Epithelial cell of proximal tubule (primary cell): ENCODE measurements around the gene CRACDL. TPM values are rescaled to one million over a fixed set of nuclear protein-coding genes. Genes with fewer than 3 reads are reported as not detected.

Source experiments
- DNase-seq: peaks from one replicate; pipeline ENCODE4 v3.0.0-alpha.2; 2011; ENCODE audit warnings: low read depth
- H3K4me3 ChIP-seq: 2 replicates; pipeline ENCODE4 v1.5.1; 2011; ENCODE audit warnings: low read depth, mild to moderate bottlenecking, low read length
- total RNA-seq: library from RNA; depleted of rRNA; stranded (reverse); fragments of >200 nt; gene quantifications from 2 replicates; pipeline ENCODE4 v1.2.3, GENCODE V29; 2015
- TF ChIP-seq, protein P1 (sequence below): conservative IDR thresholded peaks from 2 replicates; pipeline ENCODE4 v1.5.1; 2012; ENCODE audit warnings: low read depth, mild to moderate bottlenecking, low read length

CRACDL gene
- total RNA-seq, 1 donor from 2014 or later: 1.0 TPM

DNA sequence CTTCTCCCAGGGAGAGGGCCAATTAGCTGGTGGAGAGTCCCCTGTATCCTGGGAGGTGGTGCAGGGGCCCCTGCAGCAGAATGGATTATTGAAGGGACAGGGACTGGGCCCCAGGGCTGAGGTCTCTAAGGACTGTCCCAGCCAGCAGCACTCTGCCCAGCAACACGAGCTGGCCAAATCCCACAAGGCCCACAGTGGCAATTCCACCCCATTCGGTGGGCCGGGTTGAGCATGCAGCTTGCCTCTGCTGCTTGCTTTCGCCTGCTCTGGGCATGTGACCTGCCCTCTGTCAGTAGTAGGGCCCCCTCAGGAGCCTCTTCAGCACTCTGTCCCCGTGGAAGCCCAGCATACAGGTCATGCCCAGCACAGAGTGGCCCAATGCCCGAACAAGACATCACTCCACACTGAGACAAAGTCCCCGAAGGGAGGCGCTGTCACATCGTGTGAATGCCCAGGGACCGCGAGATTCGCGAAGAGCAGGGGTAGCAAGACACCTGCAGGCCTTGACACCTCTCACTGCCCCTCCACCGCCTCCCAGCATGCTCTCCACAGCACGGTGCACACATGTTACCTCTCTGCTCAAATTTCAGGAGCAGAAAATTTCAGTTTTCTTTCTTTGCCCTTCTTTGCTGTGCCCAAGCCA, 65.4 kb downstream of the CRACDL start:
- TF ChIP-seq, protein P1, sequence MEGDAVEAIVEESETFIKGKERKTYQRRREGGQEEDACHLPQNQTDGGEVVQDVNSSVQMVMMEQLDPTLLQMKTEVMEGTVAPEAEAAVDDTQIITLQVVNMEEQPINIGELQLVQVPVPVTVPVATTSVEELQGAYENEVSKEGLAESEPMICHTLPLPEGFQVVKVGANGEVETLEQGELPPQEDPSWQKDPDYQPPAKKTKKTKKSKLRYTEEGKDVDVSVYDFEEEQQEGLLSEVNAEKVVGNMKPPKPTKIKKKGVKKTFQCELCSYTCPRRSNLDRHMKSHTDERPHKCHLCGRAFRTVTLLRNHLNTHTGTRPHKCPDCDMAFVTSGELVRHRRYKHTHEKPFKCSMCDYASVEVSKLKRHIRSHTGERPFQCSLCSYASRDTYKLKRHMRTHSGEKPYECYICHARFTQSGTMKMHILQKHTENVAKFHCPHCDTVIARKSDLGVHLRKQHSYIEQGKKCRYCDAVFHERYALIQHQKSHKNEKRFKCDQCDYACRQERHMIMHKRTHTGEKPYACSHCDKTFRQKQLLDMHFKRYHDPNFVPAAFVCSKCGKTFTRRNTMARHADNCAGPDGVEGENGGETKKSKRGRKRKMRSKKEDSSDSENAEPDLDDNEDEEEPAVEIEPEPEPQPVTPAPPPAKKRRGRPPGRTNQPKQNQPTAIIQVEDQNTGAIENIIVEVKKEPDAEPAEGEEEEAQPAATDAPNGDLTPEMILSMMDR: no peak
- no peak overlapping the region for H3K4me3 ChIP-seq
- DNase-seq: no peak

DNA sequence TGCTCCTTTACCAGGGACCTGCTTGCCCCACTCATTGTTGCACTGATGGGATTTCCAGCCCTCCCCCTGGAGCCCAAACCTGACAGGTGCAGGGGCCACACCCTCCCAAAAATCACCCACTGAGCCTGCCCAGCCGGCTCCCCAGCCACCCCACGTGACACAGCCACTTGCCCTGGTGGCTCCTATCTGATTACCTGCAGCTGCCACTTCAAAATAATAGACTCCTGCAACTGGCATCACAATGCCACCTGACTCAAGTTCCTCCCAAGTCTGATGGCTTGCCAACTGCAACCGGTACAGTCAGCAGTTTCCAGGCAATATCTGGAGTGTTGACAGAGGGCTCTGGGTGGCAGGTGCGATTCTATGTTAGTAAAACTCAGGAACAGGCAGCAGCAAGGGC, 66.2 kb downstream of the CRACDL start:
- H3K4me3 ChIP-seq: no peak overlapping the region
- no peak for DNase-seq
- TF ChIP-seq, protein P1: no peak

DNA sequence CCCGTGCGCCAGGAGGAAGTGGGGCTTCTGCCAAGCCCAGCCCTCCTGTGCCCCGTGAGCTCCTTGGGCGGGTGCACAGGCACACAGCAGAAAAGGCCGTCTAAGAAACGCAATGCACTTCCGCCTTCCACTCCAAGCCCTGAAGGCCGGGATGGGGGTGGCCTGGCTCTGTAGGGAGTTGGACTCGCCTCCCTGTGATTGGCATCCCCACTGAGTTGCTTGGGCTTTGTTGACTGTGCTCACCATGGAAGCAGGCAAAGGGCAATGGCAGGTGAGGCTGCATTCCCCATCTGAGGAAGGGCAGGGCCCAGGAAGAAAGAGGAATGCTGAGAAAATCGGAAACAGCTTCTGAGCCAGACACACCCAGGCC, 66.8 kb downstream of the CRACDL start:
- H3K4me3 ChIP-seq: no peak overlapping the region
- TF ChIP-seq, protein P1: no peak
- no peak for DNase-seq

DNA sequence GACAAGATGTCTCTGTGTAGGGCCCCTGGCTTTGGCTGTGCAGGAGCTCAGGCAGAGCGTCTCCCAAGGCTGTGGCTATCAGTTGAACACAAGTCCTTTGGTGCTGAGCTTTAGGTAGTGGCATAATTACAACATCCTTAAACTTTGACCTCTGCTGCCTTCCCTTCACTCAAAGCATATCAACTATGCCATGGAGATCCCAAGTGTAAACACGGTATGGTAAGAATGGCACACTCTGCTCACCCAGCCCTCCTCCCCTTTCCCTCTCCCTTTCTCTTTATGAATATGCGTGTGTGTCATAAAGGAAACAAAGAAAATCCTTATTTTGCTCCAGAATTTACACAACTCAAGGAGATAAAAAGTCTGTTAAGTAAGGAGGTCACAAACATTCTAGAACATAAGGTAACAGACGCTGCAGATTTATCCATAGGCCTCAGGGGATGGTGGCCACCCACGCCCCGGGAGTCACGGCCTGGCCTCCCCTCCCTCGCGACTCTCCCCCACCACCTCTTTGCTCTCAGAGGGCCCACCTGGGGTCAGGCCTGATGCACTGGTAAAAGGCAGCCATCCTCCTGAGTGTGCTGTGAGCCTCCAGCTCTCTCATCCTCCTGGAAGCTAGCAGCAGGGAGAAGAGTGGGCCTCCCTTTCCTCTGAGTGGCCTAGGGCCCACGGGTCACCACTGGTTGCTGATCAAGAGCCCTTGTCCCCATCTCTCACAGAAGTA, 67.3 kb downstream of the CRACDL start:
- TF ChIP-seq, protein P1: no peak
- no peak for DNase-seq
- H3K4me3 ChIP-seq: no peak overlapping the region

DNA sequence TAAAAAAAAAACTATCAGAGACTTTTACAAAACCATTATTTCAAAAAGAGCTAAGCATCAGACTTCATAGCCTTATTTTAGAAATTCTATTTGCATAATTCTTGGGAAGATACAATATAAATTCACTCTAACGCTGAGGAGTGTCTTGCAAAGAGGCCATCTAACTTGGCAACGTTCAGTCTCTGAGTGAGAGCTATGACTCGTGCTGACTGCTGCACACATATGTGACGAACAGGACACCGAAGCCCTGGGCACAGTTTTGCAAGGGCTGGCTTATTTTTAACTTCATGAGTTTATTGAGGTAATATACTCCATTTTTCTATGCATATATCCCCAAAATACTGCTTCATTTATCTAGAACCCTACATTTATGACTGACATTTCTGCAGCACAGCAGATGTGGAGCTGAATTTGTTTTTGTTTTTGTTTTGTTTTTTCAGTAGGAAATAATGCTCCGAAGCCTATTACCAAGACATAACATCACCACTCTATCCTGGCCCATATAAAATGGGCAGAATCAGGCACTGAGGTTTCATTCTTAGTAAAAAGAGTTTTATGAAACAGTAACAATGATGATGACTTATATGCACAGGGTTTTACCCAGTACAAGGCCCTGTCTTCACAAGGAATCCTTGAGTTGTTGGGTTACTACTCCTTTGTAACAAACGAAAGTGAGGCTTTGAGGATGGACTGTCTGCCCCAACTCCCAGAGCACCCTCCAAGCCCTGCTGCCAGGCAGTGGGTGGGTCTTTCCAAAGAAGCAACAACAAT, 68.3 kb downstream of the CRACDL start:
- no peak overlapping the region for H3K4me3 ChIP-seq
- TF ChIP-seq, protein P1: no peak
- no peak for DNase-seq

DNA sequence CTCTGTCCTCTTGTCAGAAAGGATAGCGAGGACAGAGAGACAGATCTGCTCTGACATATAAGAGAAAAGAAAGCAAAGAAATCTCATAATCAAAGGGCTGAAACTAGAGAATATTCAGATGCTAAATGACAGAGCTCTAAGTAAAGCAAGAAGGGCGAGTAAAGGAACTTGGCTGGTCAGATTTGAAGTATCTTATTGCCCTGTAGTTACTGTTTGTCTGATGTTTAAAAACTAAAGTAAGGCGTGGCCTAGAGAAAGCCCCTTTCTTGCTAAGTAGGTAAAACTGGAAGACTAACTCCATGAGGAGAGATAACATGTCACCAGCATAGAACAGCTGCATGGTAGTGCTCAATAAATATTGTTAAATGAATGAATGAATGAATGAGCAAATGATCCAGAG, 70.0 kb downstream of the CRACDL start:
- no peak for DNase-seq
- TF ChIP-seq, protein P1: no peak

More for the DNA sequence above, 70.0 kb downstream of the CRACDL start:
- no peak overlapping the region for H3K4me3 ChIP-seq
